Breast epithelium (tissue), 4 donors: Measurements from ENCODE around the gene CD2BP2. TPM values are rescaled to one million over a fixed set of nuclear protein-coding genes. Genes with fewer than 3 reads are reported as not detected.
A peak's percentile ranks its signal among the peaks of the same experiment; 100 is the strongest.

Experiments used
- DNase-seq, 2 donors: peaks; one replicate each; pipeline ENCODE4 v3.0.0-alpha.2; 2019; ENCODE audit warnings: low spot score in 2 of 2
- H3K27ac ChIP-seq, 2 donors: fragments of 200-600 bp; sonication (generic) in 1 of 2; one replicate each; pipeline ENCODE4 v1.5.1; 2016 to 2019; ENCODE audit warnings: mild to moderate bottlenecking in 1 of 2
- H3K27me3 ChIP-seq, 2 donors: fragments of 200-600 bp; sonication (generic) in 1 of 2; one replicate each; pipeline versions ENCODE4 v1.5.1 to v1.6.0; 2017 to 2019; ENCODE audit warnings: control low read depth in 1 of 2, mild to moderate bottlenecking in 1 of 2
- H3K36me3 ChIP-seq: fragments of 200-600 bp; one replicate; pipeline ENCODE4 v1.5.1; 2019
- H3K4me1 ChIP-seq, 2 donors: fragments of 200-600 bp; sonication (generic); one replicate each; pipeline ENCODE4 v1.5.1; 2016 to 2019; ENCODE audit warnings: control low read depth in 1 of 2
- H3K4me3 ChIP-seq, 3 donors: fragments of 200-600 bp; sonication (generic); 1 replicate in 2 of 3; 2 replicates in 1 of 3; pipeline ENCODE4 v1.5.1; 2016 to 2019; ENCODE audit warnings: mild to moderate bottlenecking in 3 of 3, moderate library complexity in 2 of 3
- H3K9me3 ChIP-seq, 2 donors: fragments of 200-600 bp; sonication (generic) in 1 of 2; one replicate each; pipeline ENCODE4 v1.5.1; 2016 to 2019; ENCODE audit warnings: control low read depth in 1 of 2
- POLR2A ChIP-seq: fragments of 450-650 bp; IDR thresholded peaks from one replicate; pipeline ENCODE4 v1.6.1; 2016; ENCODE audit warnings: antibody characterized with exemption, mild to moderate bottlenecking, moderate library complexity
- POLR2AphosphoS5 ChIP-seq, 3 donors: sonication (generic); formaldehyde crosslinking; IDR thresholded peaks; one replicate each; pipeline ENCODE4 v1.6.1; 2017; ENCODE audit warnings: antibody characterized with exemption in 3 of 3
- intact Hi-C: fragments of 100-400 bp; cut with DNase I; formaldehyde crosslinking; loops from one replicate; pipeline ENCODE4 v1.15.1; 2023; ENCODE audit warnings: low total_unique reads
- total RNA-seq, 3 donors: library from RNA; depleted of rRNA; stranded (reverse); fragments of >200 nt; gene quantifications; one replicate each; pipeline ENCODE4 v1.1.0, GENCODE V29; 2016
- TF ChIP-seq, protein P1 (sequence below), 3 donors: fragments of 450-650 bp; IDR thresholded peaks; one replicate each; pipeline ENCODE4 v1.5.1; 2016 to 2017; ENCODE audit warnings: antibody characterized with exemption in 3 of 3, mild to moderate bottlenecking in 3 of 3, moderate library complexity in 3 of 3

CD2BP2 gene
- total RNA-seq, 3 donors from 2014 or later = 26.2 to 47.2 (median 38.3) TPM

GRCh38 chr16:30367349-30368009, 12.4 kb upstream of the CD2BP2 start:
- H3K27ac ChIP-seq = peak overlapping the region; percentile 75 to 97
- intact Hi-C loops = no loop called here

DNA sequence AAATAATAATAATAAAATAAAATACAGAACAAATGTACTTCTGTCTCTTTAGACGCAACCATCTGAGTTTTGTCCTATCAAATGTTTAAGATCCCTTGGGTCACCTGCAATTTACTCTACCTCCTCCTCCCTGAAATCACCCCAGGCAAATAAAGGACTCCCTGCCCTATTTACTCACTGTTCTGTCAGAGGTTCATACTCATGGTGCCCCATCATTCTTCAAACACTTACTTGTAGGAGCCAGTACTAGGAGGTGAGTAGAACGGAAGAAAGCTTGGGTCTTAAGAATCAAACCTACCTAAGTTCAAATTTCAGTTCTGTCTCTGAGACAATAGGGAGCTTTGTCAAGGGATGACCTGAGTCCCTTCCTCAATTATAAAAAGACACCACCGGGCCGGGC, 11.4 kb upstream of the CD2BP2 start:
- Histone ChIP-seq H3K27me3 (no peaks in the 10 kb centered on the region), H3K27ac (no peak overlapping the region), H3K9me3 (no peaks in the 10 kb centered on the region), H3K4me3 (peak overlapping the region in 1 of 3 donors; percentile 98), H3K4me1 (peaks cover 0 to 18% of the 10 kb centered on the region in 2 donors), H3K36me3 (no peaks in the 10 kb centered on the region)
- TF ChIP-seq, protein P1, sequence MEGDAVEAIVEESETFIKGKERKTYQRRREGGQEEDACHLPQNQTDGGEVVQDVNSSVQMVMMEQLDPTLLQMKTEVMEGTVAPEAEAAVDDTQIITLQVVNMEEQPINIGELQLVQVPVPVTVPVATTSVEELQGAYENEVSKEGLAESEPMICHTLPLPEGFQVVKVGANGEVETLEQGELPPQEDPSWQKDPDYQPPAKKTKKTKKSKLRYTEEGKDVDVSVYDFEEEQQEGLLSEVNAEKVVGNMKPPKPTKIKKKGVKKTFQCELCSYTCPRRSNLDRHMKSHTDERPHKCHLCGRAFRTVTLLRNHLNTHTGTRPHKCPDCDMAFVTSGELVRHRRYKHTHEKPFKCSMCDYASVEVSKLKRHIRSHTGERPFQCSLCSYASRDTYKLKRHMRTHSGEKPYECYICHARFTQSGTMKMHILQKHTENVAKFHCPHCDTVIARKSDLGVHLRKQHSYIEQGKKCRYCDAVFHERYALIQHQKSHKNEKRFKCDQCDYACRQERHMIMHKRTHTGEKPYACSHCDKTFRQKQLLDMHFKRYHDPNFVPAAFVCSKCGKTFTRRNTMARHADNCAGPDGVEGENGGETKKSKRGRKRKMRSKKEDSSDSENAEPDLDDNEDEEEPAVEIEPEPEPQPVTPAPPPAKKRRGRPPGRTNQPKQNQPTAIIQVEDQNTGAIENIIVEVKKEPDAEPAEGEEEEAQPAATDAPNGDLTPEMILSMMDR (IDR thresholded peaks at IDR 0.05) = no peak
- no peak for TF ChIP-seq POLR2A
- TF ChIP-seq POLR2AphosphoS5 (IDR thresholded peaks at IDR 0.05) = no peak
- no peak for DNase-seq
- intact Hi-C loops = no loop called here

More at GRCh38 chr16:30367349-30368009, 12.4 kb upstream of the CD2BP2 start:
- TF ChIP-seq, protein P1 (IDR thresholded peaks at IDR 0.05) = no peak
- TF ChIP-seq POLR2A (no peak), POLR2AphosphoS5 (IDR thresholded peaks at IDR 0.05) (no peak)
- peak overlapping the region; percentile 87 to 98 (median 88) for H3K4me3 ChIP-seq
- H3K27me3 ChIP-seq = no peaks in the 10 kb centered on the region
- no peak for DNase-seq
- peaks cover 0 to 18% of the 10 kb centered on the region in 2 donors for H3K4me1 ChIP-seq
- H3K9me3 ChIP-seq = no peaks in the 10 kb centered on the region
- H3K36me3 ChIP-seq = no peaks in the 10 kb centered on the region

- Histone ChIP-seq H3K4me3 (no peak overlapping the region), H3K36me3 (no peaks in the 10 kb centered on the region), H3K4me1 (peaks cover 0 to 18% of the 10 kb centered on the region in 2 donors), H3K27me3 (no peaks in the 10 kb centered on the region), H3K27ac (no peak overlapping the region), H3K9me3 (no peaks in the 10 kb centered on the region)
- intact Hi-C loops = no loop called here
- TF ChIP-seq POLR2A (no peak), POLR2AphosphoS5 (IDR thresholded peaks at IDR 0.05) (no peak)
- TF ChIP-seq, protein P1 (IDR thresholded peaks at IDR 0.05) = no peak
- no peak for DNase-seq
These were observed 10.1 kb upstream of the CD2BP2 start for GRCh38 chr16:30365200-30365599.

- H3K4me1 ChIP-seq = peaks cover 0 to 5% of the 10 kb centered on the region in 2 donors
- H3K27ac ChIP-seq = no peak overlapping the region
- TF ChIP-seq POLR2AphosphoS5 (IDR thresholded peaks at IDR 0.05) = no peak
- no peak overlapping the region for H3K4me3 ChIP-seq
- H3K27me3 ChIP-seq = no peaks in the 10 kb centered on the region
- intact Hi-C loops = no loop called here
- H3K9me3 ChIP-seq = no peaks in the 10 kb centered on the region
- peaks cover 4% of the 10 kb centered on the region for H3K36me3 ChIP-seq
- no peak for DNase-seq
These were observed 6.1 kb upstream of the CD2BP2 start for GRCh38 chr16:30361180-30361579.

- Histone ChIP-seq H3K4me3 (no peak overlapping the region), H3K9me3 (no peaks in the 10 kb centered on the region), H3K4me1 (peaks cover 0 to 10% of the 10 kb centered on the region in 2 donors), H3K36me3 (peaks cover 4% of the 10 kb centered on the region), H3K27me3 (no peaks in the 10 kb centered on the region), H3K27ac (no peak overlapping the region)
- TF ChIP-seq POLR2AphosphoS5 (IDR thresholded peaks at IDR 0.05) = no peak
- TF ChIP-seq POLR2A = no peak
- TF ChIP-seq, protein P1 (IDR thresholded peaks at IDR 0.05) = no peak
- intact Hi-C loops = no loop called here
- no peak for DNase-seq
These were observed 4.7 kb upstream of the CD2BP2 start for GRCh38 chr16:30359871-30360170.
